Fibroblast of the aortic adventitia (primary cell): ENCODE data around the gene CCDC200. TPM values are rescaled to one million over a fixed set of nuclear protein-coding genes. Genes with fewer than 3 reads are reported as not detected.

ENCODE experiments used
- DNase-seq: peaks from one replicate; pipeline ENCODE4 v3.0.0-alpha.2; 2010; ENCODE audit warnings: low read depth
- H3K4me3 ChIP-seq: 2 replicates; pipeline ENCODE4 v1.5.1; 2011; ENCODE audit warnings: low read depth, mild to moderate bottlenecking, control low read depth, low read length, moderate library complexity
- small RNA-seq: library from RNA; depleted of rRNA; stranded (forward); fragments of <200 nt; gene quantifications from one replicate; pipeline ENCODE3, GENCODE V24; 2012
- total RNA-seq: library from RNA; depleted of rRNA; stranded (reverse); fragments of >200 nt; gene quantifications from 2 replicates; pipeline ENCODE4 v1.2.3, GENCODE V29; 2012; ENCODE audit warnings: low replicate concordance
- TF ChIP-seq, protein P1 (sequence below): IDR thresholded peaks from 2 replicates; pipeline ENCODE4 v1.5.1; 2011; ENCODE audit warnings: mild to moderate bottlenecking, low read length, control low read depth, inconsistent platforms; ENCODE audit not compliant: insufficient read depth

CCDC200 gene
- total RNA-seq, 1 donor: not detected

DNA sequence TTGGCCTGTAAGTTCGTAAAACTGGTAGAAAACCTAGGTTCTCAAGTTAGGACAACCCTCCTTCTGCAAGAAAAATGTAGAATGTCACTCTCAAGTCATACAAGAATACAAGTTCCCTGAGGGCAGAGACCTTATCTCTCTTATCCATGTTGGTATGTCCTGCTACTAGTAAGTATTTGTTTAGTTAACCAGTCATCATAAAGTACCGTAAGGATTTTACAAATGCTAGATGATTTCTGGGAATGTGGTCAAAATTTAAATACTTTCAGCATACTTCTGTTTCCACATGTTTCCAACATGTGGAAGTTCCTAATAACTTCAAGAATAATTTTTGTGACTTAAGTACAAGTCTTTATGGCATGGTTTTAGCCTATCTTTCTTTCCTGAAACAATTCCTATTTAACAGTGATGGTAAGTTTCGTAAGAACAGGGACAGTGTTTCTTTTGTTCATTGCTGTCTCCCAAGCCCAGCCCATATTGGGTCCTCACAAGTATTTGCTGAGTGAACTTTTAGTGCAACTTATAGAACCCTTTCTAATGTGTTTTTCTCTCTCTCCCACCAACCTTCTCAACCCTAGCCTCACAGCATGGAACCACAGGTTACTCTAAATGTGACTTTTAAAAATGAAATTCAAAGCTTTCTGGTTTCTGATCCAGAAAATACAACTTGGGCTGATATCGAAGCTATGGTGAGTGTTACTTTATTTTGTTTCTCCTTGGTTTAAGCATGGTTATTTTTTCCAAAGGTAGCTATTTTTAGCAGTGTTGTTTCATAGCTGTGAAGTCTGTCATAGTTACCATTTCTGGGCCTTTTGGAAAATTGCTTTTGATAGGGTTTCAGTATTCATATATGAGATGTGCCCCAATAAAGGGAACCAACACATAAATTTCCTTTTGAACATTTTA is 53.0 kb downstream of the CCDC200 start:
- H3K4me3 ChIP-seq: no peak overlapping the region
- peak; percentile 88 for DNase-seq
- TF ChIP-seq, protein P1, sequence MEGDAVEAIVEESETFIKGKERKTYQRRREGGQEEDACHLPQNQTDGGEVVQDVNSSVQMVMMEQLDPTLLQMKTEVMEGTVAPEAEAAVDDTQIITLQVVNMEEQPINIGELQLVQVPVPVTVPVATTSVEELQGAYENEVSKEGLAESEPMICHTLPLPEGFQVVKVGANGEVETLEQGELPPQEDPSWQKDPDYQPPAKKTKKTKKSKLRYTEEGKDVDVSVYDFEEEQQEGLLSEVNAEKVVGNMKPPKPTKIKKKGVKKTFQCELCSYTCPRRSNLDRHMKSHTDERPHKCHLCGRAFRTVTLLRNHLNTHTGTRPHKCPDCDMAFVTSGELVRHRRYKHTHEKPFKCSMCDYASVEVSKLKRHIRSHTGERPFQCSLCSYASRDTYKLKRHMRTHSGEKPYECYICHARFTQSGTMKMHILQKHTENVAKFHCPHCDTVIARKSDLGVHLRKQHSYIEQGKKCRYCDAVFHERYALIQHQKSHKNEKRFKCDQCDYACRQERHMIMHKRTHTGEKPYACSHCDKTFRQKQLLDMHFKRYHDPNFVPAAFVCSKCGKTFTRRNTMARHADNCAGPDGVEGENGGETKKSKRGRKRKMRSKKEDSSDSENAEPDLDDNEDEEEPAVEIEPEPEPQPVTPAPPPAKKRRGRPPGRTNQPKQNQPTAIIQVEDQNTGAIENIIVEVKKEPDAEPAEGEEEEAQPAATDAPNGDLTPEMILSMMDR: no peak

DNA sequence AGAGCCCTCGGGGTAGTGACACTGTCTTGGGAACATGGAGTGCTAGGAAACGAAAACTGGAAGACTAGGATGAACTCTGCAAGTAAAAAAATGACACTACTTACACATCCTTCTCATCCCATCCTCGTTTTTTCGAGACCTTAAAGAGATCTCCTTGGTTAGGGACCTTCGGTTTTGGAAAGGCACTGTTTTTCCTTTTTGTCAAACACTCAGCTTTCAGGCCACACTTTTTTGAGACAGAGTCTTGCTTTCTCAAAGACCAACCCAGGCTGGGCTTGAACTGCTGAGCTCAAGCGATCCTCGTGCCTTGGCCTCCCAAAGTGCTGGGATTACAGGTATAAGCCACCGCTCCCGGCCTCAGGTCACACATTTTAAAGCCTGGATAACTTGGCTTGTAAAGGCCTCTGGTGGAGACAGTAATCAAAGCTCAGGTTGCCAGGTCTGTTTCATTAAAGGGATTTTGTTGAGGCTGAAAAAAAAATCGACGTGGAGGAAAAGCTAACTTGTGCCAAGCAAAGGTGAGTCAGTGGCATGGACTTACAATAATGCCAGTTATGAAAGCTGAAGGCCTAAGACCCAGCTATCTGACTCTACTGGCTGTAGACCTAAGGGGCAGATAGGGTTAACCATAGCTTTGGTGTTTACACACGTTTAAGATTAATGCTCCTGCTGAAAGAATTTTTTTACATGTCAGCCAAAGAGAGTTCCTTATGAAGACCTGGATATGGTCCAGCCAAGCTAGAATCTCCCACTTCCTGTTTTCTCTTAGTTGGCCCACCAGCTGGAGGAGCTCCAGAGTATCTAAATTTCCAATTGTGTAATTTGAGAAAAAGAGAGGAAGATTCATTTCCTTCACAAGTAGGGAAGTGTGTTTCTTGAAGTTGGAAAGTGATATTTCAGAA is 56.6 kb downstream of the CCDC200 start:
- DNase-seq: peak; percentile 95

More for the DNA sequence above, 56.6 kb downstream of the CCDC200 start:
- TF ChIP-seq, protein P1: peak; percentile 22
- peak overlapping the region; percentile 87 for H3K4me3 ChIP-seq

Small RNAs within 50 kb of the gene (small RNA-seq; reads per million reads assigned to genes)
- not detected for gene RF00004
- gene RNU2-1: not detected

Other genes starting within 250 kb of the CCDC200 start
- gene PTGES3L, start 248.5 kb downstream of the CCDC200 start, total RNA-seq: 0.18 and 0.65 TPM in 2 replicates
- 7.7 and 12.1 TPM in 2 replicates for gene RUNDC1, start 248.1 kb downstream of the CCDC200 start, total RNA-seq
- 336 and 1,876 TPM in 2 replicates for gene RPL27, start 230.2 kb downstream of the CCDC200 start, total RNA-seq
- gene IFI35, start 221.8 kb downstream of the CCDC200 start, total RNA-seq: 34.7 and 43.0 TPM in 2 replicates
- 435 and 461 TPM in 2 replicates for gene VAT1, start 206.2 kb downstream of the CCDC200 start, total RNA-seq
- 0.45 and 0.98 TPM in 2 replicates for gene RND2, start 203.4 kb downstream of the CCDC200 start, total RNA-seq
- 13.0 and 44.6 TPM in 2 replicates for gene BRCA1, start 103.3 kb downstream of the CCDC200 start, total RNA-seq
- 63.2 and 111 TPM in 2 replicates for gene NBR1, start 57.4 kb downstream of the CCDC200 start, total RNA-seq
- 4.3 and 7.2 TPM in 2 replicates for gene TMEM106A, start 16.7 kb downstream of the CCDC200 start, total RNA-seq
- gene RNU2-1, start 5.4 kb upstream of the CCDC200 start, total RNA-seq: not detected in 2 replicates
- 22.2 and 70.8 TPM in 2 replicates for gene ARL4D, start 170.4 kb upstream of the CCDC200 start, total RNA-seq